HK-2 (cell line): ENCODE measurements around the gene MELK.
A peak's percentile ranks its signal among the peaks of the same experiment; 100 is the strongest.

ENCODE experiments used
- DNase-seq: peaks from one replicate; pipeline ENCODE4 v3.0.0-alpha.2; 2018; ENCODE audit not compliant: unreplicated experiment

Gene MELK

DNA sequence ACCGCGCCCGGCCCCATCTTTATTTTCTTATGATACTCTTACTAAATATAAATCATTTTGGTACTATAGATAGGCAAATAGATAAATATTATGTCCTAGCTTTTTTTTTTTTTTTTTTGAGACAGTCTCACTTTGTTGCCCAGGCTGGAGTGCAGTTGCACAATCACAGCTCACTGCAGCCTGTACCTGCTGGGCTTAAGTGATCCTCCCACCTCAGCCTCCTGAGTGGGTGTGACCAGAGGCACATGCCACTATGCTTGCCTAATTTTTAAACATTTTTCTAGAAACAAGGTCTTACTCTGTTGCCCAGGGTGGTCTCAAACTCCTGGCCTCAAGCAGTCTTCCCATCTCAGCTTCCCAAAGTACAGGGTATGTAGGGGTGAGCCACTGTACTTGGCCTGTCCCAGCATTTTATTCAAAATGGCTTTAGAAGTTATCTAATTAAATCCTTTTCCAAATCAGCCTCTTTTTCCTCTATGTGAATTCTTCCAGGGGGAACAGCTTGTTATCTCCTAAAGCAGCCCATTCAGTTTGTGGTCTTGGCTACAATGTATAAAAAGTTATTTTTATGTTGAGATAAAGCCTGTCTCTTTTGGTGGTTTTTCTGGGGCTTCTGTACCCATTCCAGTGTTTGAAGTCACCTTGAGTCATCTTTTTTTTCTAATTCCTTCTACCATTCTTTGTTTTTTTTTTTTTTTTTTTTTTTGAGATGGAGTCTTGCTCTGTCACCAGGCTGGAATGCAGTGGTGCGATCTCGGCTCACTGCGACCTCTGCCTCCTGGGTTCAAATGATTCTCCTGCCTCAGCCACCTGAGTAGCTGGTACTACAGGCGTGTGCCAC is 12.1 kb downstream of the MELK start:
- DNase-seq: peak; percentile 10

DNA sequence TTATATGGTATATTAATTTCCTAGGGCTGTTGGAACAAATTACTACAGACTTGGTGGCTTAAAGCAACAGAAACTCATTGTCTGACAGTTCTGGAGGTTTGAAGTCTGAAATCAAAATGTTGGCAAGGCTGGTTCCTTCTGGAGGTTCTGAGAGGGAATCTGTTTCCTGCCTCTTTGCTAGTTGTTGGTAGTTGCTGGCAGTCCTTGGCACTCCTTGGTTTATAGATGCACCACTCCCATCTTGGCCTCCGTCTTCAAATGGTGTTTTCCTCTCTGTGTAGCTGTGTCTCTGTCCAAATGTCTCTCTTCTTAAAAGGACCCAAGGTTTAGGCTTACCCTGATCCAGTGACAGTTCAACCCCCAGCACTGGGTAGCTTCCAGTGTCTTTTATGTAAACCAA is 17.5 kb downstream of the MELK start:
- DNase-seq: no peak

GRCh38 chr9:36592801-36593583 is 20.3 kb downstream of the MELK start:
- no peak for DNase-seq

GRCh38 chr9:36594213-36594612 is 21.5 kb downstream of the MELK start:
- no peak for DNase-seq

DNA sequence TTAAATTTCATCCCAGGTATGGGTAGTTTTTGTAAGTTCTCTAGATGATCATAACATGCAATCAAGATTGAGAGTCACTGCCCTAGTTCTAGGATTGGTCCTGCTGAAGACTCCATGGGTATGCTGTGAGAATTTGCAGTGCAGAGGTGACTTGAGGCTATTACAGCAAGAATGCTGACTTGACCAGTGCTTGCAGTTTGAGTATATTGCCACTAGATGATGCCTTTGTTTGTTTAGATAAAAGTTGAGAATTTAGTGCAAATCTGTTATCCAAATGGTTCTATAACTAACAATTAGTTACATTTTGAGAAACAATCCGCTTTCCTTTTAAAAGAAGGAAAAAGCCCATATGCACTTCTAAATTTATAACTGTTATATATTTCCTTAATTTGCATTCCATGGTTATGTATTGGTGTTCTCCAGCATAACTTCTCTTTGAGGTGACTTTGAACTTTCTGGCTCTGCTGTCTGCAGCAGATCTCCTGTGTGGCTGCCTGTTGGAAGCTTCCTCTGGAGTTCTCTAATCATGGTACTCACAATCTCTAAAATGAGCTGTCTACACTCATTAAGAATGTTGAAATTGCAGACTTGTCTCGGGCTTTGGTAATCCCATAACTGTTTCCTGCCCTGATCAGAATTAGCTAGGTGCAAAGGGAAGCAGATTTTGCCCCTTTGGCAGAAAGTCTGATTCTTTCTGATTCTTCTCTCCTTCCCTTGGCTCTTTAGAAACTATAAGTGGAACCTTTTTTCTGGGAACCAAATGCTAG is 24.9 kb downstream of the MELK start:
- no peak for DNase-seq

- DNase-seq: no peak
Measured at GRCh38 chr9:36598273-36598672, 25.6 kb downstream of the MELK start.

DNA sequence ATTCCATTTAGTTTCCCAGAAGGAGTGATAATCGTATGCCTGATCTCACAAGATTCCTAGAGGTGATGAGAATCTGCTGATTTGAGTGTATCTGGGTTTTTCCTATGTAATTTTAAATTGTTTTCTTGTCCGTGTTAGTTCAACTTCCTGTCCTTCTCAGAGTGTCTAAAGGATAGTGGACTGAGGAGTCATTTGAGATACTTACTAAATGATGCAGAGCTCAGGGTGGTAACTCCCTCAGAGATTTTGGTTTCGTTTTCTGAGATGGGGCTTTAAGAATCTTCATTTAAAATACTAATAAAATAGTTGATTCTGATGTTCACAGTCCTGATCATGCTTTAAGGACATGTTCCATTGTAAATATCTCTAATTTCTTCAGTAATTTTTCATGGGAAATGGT is 30.3 kb downstream of the MELK start:
- no peak for DNase-seq

DNA sequence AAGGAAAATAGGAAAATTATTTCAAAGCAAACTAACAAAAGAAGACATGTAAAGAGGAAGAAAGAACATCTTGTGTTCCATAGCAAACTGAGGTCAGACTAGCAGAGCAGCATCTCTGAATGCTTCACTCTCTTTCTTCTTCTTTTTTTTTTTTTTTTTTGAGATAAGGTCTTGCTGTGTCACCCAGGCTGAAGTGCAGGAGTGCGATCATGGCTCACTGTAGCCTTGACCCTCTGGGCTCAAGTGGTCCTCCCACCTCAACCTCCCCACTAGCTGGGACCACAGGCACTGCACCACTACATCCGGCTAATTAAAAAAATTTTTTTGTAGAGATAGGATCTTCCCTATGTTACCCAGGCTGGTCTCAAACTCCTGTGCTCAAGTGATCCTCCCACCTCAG is 36.6 kb downstream of the MELK start:
- no peak for DNase-seq

- DNase-seq: no peak
Measured at GRCh38 chr9:36622121-36622520, 49.4 kb downstream of the MELK start.

- peak; percentile 5 for DNase-seq
Measured at GRCh38 chr9:36623280-36623679, 50.6 kb downstream of the MELK start.

- DNase-seq: peak; percentile 37
Measured at GRCh38 chr9:36625006-36625615, 52.4 kb downstream of the MELK start.

GRCh38 chr9:36632892-36633291 is 60.2 kb downstream of the MELK start:
- DNase-seq: no peak

DNA sequence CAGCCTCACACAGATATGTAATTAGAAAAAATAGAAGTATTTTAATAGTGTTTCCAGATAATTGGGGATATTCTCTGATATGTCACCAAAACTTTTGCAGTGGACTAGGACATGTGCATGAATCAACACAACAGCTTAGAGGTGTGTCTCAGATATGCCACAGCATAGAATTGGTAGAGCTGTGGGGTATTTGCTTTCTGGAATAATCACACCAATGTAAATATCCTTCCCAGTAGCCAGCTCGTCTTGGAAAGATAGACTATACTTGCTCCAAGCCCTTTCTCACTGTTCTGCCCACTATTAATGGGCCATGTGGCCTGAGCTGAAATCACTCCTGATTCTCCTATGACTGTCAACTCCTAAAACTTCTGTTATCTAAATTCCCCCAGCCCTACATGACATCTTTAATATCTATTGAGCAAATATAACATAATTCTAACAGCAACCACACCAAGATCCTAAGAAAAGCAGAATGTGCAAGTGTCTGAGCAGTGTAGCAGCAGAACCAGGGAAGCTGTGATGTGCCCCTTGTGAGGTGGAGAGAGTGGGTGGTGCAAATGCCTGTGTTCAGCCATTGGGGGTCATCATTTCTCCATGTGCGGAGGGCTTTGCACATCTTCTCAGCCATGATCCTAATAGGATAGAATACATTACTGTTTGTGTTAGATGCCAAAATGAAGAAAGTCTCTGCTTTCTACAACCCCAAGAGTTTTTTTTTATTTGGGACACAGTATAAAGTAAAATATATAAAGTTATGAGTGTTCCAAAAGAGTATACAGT is 65.0 kb downstream of the MELK start:
- no peak for DNase-seq

DNA sequence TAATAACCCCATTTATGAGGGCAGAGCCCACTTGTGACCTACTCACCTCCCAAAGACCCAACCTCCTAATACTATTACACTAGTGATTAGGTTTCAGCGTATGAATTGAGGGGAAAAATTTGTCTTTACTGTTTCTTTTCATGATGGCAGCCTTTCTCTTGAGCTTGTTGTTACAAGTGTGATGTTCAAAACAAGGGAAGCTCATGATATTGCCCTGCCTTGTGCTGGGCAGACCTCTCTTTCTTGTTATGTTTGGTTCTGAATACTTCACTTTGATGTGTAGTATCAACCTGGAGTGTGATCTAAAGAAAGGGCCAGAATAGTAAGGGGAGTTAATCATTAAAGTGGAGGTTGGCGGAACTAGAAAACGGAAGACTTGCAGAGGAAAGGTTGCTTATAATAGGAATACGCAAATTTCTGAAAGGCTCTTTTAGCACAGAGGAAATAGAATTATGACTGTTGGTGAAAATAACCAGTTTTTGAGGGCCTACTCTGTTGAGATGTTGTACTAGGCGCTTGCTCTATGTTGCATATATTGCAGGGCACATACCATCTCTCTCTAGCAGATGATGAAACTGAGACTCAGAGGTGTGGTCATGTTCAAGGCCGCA is 68.2 kb downstream of the MELK start:
- no peak for DNase-seq

- no peak for DNase-seq
Measured at GRCh38 chr9:36642817-36643216, 70.1 kb downstream of the MELK start.

GRCh38 chr9:36656842-36657241 is 84.1 kb downstream of the MELK start:
- no peak for DNase-seq

DNA sequence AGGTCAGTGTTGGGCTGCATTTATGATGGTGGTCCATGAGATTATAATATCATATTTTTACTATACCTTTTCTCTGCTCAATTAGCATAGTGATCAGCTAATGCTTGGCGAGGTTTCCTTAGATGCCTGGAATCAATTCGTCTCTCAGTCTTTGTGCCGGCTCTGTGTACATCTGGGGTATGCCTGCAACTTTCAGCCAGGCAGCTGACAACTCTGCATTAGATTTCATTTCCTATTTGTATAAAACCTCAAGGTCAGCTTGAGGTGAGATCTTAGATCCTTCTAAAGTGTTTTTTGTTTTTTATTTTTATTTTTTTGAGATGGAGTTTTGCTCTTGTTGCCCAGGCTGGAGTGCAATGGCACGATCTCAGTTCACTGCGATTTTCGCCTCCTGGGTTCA is 86.8 kb downstream of the MELK start:
- DNase-seq: no peak

- DNase-seq: no peak
Measured at GRCh38 chr9:36664806-36665205, 92.1 kb downstream of the MELK start.

- DNase-seq: no peak
Measured at GRCh38 chr9:36665387-36665786, 92.7 kb downstream of the MELK start.

DNA sequence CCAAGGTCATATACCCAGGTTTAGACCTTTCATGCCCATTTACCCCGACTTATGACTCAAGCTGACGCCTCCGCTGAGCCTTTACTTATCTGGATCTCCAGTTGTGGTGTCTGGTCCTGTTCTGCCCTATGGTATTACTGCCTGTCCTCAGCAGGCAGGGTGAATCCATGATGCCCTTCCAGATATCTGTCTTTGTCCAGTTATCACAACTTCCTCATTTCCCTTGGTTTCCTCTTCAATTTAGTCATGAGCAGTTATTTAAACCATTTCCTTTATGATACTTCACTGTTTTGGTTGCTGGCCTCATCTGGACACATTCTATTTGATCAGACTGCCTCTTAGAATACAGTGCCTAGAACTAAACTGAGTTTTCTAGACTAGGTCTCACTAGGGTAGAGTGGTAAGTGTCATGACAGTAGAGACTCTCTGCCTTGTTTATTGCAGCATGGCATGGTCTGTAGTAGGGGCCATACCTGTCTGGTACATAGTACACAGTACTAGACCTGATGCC is 93.3 kb downstream of the MELK start:
- DNase-seq: no peak

- no peak for DNase-seq
Measured at GRCh38 chr9:36671561-36671960, 98.9 kb downstream of the MELK start.
